ENCODE data around the gene PMF1. TPM values are rescaled to one million over a fixed set of nuclear protein-coding genes. Genes with fewer than 3 reads are reported as not detected.

The PMF1 gene
- total and polyA plus RNA-seq, 4 donors, result 29.6 to 65.0 (median 34.9) TPM

DNA sequence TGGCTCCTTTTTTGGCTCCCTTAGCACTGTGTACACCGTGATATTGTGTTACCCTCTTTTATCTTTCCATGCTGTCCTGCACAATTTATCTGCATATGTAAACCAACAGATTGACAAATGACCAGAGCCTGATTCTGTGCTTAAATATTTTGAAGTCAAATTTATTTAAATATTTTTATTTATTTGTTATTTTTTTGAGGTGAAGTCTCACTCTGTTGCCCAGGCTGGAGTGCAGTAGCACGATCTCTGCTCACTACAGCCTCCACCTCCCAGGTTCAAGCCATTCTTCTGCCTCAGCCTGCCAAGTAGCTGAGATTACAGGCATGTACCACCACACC is 12.8 kb downstream of the PMF1 start:
- Histone ChIP-seq H3K36me3 (ENCODE audit: control insufficient read depth in 1 of 2, insufficient read depth in 2 of 2, low read length in 1 of 2) (peaks cover 0 to 8% of the 10 kb centered on the region in 2 donors), H3K4me3 (ENCODE audit: low read length in 2 of 2) (no peak overlapping the region), H3K27me3 (ENCODE audit: control insufficient read depth in 1 of 2, insufficient read depth in 2 of 2, low read length in 1 of 2) (no peaks in the 10 kb centered on the region), H3K4me1 (ENCODE audit: control insufficient read depth in 1 of 2, insufficient read depth in 2 of 2, low read length in 2 of 2) (no peaks in the 10 kb centered on the region), H3K27ac (ENCODE audit: low read depth in 1 of 2, low read length in 2 of 2) (no peak overlapping the region), H3K9me3 (ENCODE audit: control insufficient read depth, low read length) (no peaks in the 10 kb centered on the region)
- 2 to 8% methylated on average over 2 of the region's 2 CpGs for WGBS, 2 donors
- intact Hi-C loops (cut with DNase I), result loop anchor here (1.0 to 2.0 kb wide), 2 partner anchors 79 to 135 kb away; no protein-coding TSS in a partner anchor
- DNase-seq (peak in 1 of 2 donors; percentile 21), ATAC-seq (ENCODE audit: low FRiP score) (no peak)

DNA sequence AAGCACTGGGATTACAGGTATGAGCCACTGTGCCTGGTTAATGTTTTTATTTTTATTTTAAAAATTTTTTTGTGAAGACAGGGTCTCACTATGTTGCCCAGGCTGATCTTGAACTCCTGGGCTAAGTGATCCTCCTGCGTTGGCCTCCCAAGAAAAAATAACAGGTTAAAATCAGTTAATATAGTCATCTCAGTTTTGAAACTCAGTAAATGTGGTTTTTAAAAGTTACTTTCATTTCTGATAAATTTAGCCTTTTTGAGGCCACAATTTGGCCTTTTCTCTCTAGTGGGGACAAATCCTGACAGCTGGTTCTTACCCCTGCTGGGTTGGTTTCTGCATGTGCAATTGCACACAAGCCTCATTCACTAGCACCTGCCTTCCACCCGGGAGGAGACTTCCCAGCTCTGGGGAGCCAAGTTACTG is 13.3 kb downstream of the PMF1 start:
- peaks cover 0 to 6% of the 10 kb centered on the region in 2 donors for H3K36me3 ChIP-seq (ENCODE audit: control insufficient read depth in 1 of 2, insufficient read depth in 2 of 2, low read length in 1 of 2)

DNA sequence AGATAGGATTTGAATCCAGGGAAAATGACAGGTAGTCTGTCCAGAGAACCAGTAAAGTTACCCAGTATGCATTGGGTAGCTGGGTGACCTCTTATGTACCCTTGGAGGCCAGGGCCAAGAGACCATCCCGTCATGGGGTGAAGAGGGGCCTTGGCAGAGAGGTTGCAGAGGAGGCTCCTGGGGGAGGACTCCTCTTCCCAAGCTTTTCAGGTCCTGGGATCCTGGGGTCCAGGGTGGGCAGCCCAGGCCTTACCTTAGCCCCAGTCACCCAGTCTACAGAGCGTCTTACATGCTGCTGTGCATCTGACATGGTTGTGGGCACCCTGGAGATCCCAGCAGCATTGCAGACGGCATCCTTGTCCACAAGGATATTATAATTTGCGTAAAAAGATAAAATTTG is 14.0 kb downstream of the PMF1 start:
- Histone ChIP-seq H3K27me3 (ENCODE audit: control insufficient read depth in 1 of 2, insufficient read depth in 2 of 2, low read length in 1 of 2) (no peaks in the 10 kb centered on the region), H3K9me3 (ENCODE audit: control insufficient read depth, low read length) (no peaks in the 10 kb centered on the region), H3K36me3 (ENCODE audit: control insufficient read depth in 1 of 2, insufficient read depth in 2 of 2, low read length in 1 of 2) (peaks cover 0 to 6% of the 10 kb centered on the region in 2 donors), H3K4me3 (ENCODE audit: low read length in 2 of 2) (no peak overlapping the region), H3K4me1 (ENCODE audit: control insufficient read depth in 1 of 2, insufficient read depth in 2 of 2, low read length in 2 of 2) (no peaks in the 10 kb centered on the region), H3K27ac (ENCODE audit: low read depth in 1 of 2, low read length in 2 of 2) (no peak overlapping the region)
- 85 to 86% methylated on average over 4 of the region's 4 CpGs for WGBS, 2 donors
- ATAC-seq (ENCODE audit: low FRiP score), result no peak
- peak in 1 of 2 donors; percentile 13 for DNase-seq
- intact Hi-C loops (cut with DNase I), result no loop called here

More for the DNA sequence above, 13.3 kb downstream of the PMF1 start:
- Histone ChIP-seq H3K4me3 (ENCODE audit: low read length in 2 of 2) (no peak overlapping the region), H3K4me1 (ENCODE audit: control insufficient read depth in 1 of 2, insufficient read depth in 2 of 2, low read length in 2 of 2) (no peaks in the 10 kb centered on the region), H3K9me3 (ENCODE audit: control insufficient read depth, low read length) (no peaks in the 10 kb centered on the region), H3K27me3 (ENCODE audit: control insufficient read depth in 1 of 2, insufficient read depth in 2 of 2, low read length in 1 of 2) (no peaks in the 10 kb centered on the region), H3K27ac (ENCODE audit: low read depth in 1 of 2, low read length in 2 of 2) (no peak overlapping the region)
- intact Hi-C loops (cut with DNase I), result no loop called here
- WGBS, 2 donors, result 86 to 90% methylated on average over 2 of the region's 2 CpGs
- DNase-seq, result peak in 1 of 2 donors; percentile 15
- ATAC-seq (ENCODE audit: low FRiP score), result no peak

DNA sequence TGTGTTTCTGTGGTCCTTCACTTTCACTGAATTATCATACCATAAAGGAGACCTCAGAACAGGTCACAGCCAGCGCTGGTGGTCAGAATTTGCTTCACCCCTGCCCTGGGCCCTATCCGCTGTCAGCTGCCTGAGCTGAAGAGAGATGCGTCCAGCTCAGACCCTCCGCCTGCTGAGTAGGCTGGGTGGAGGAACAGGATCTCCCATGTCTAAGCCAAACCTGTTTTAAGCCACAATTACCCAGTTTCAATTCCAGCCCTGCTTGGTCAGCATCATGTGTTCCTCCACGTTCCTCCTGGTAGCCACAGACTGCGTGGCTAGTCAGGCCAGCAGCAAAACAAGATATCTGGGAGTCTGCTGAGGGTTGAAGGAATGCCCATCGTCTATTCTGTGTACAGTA is 15.7 kb downstream of the PMF1 start:
- 73% methylated on average over 7 of the region's 7 CpGs for WGBS, 2 donors
- ATAC-seq (ENCODE audit: low FRiP score), result no peak
- intact Hi-C loops (cut with DNase I), result no loop called here
- no peaks in the 10 kb centered on the region for H3K27me3 ChIP-seq (ENCODE audit: control insufficient read depth in 1 of 2, insufficient read depth in 2 of 2, low read length in 1 of 2)
- peak in 1 of 2 donors; percentile 67 for DNase-seq
- H3K4me1 ChIP-seq (ENCODE audit: control insufficient read depth in 1 of 2, insufficient read depth in 2 of 2, low read length in 2 of 2), result no peaks in the 10 kb centered on the region
- no peak overlapping the region for H3K27ac ChIP-seq (ENCODE audit: low read depth in 1 of 2, low read length in 2 of 2)
- no peak overlapping the region for H3K4me3 ChIP-seq (ENCODE audit: low read length in 2 of 2)
- no peaks in the 10 kb centered on the region for H3K9me3 ChIP-seq (ENCODE audit: control insufficient read depth, low read length)
- H3K36me3 ChIP-seq (ENCODE audit: control insufficient read depth in 1 of 2, insufficient read depth in 2 of 2, low read length in 1 of 2), result peaks cover 0 to 2% of the 10 kb centered on the region in 2 donors

DNA sequence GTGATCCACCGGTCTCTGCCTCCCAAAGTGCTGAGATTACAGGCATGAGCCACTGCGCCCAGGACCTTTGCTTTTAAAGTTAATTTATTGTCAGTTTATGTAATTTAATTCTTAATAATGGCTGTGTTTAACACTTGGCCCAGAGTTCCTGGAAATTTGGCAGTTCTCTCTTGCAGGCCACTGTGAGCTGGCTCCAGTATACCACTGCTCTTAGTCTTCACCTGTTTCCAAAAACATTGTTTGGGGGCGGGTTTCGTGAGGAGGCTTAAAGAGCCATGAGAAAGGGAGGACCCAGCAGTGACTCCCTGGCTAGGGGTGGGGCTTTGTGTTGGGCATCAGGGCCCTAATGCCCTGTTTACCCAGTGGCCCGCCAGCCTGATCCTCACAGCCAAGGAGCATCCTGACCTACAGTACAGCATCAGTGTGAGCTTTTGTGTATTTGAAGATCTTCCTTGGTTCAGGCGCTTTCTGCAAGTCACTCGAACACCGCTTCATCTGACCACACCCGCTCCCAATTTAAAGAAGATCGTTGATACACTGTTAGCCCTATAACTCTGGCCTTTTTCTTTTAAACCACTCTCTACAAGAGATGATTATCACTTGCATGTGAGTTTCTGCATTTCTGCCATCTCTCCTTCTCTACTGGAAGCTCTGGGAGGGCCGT is 17.1 kb downstream of the PMF1 start:
- WGBS, 2 donors, result 87% methylated on average over 11 of the region's 11 CpGs
- Histone ChIP-seq H3K4me3 (ENCODE audit: low read length in 2 of 2) (no peak overlapping the region), H3K27ac (ENCODE audit: low read depth in 1 of 2, low read length in 2 of 2) (no peak overlapping the region), H3K36me3 (ENCODE audit: control insufficient read depth in 1 of 2, insufficient read depth in 2 of 2, low read length in 1 of 2) (peaks cover 0 to 3% of the 10 kb centered on the region in 2 donors), H3K27me3 (ENCODE audit: control insufficient read depth in 1 of 2, insufficient read depth in 2 of 2, low read length in 1 of 2) (no peaks in the 10 kb centered on the region), H3K4me1 (ENCODE audit: control insufficient read depth in 1 of 2, insufficient read depth in 2 of 2, low read length in 2 of 2) (no peaks in the 10 kb centered on the region), H3K9me3 (ENCODE audit: control insufficient read depth, low read length) (no peaks in the 10 kb centered on the region)
- ATAC-seq (ENCODE audit: low FRiP score) (no peak), DNase-seq (no peak)
- intact Hi-C loops (cut with DNase I), result no loop called here

DNA sequence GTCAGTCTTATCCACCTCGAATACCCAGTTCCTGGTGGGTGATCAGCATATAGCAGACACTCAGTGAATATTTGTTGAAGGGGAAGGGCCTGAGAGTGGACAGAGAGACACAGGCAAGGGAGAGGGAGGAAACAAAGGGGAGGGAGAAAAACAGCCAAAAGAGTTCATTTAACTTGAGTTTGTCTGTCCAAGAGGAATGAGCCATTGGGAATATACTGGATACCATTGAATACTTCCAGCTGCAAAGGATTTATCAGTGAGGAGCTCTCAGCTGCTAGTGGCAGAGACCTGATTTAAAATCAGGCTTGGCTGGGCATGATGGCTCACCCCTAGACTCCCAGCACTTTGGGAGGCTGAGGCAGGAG is 17.6 kb downstream of the PMF1 start:
- H3K4me3 ChIP-seq (ENCODE audit: low read length in 2 of 2), result no peak overlapping the region
- H3K27ac ChIP-seq (ENCODE audit: low read depth in 1 of 2, low read length in 2 of 2), result no peak overlapping the region
- H3K36me3 ChIP-seq (ENCODE audit: control insufficient read depth in 1 of 2, insufficient read depth in 2 of 2, low read length in 1 of 2), result peaks cover 0 to 3% of the 10 kb centered on the region in 2 donors
- intact Hi-C loops (cut with DNase I), result no loop called here
- H3K4me1 ChIP-seq (ENCODE audit: control insufficient read depth in 1 of 2, insufficient read depth in 2 of 2, low read length in 2 of 2), result no peaks in the 10 kb centered on the region
- H3K9me3 ChIP-seq (ENCODE audit: control insufficient read depth, low read length), result no peaks in the 10 kb centered on the region
- WGBS, 2 donors, result 90% methylated on average over 1 of the region's 1 CpG
- DNase-seq (no peak), ATAC-seq (ENCODE audit: low FRiP score) (no peak)
- H3K27me3 ChIP-seq (ENCODE audit: control insufficient read depth in 1 of 2, insufficient read depth in 2 of 2, low read length in 1 of 2), result no peaks in the 10 kb centered on the region

DNA sequence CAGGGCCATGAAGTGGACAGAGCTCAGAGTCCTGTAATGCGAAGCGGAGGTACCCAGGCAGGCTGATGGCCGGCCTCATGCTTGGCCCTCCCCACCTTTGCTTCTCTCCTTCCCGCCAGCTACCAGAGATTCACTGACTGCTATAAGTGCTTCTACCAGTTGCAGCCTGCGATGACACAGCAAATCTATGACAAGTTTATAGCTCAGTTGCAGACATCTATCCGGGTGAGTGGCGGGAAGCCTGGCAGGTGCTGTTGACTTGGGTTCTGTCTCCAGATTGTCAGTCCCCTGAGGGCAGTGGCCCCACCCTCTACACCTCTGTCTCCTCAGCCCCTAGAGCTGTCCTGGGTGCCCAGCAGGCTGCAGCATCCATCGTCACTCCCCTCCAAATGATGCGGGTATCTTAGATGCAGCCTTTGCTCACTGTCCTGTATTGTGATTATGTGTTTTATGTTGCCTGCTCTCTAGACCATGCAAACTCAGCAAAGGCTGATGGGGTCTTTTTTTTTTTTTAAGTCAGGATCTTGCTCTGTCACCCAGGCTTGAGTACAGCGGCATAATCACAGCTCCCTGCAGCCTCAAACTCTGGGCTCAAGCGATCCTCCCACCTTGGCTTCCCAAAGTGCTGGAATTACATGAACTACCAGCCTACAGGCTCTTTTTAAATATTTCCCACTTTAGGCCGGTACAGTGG is 19.5 kb downstream of the PMF1 start:
- H3K27me3 ChIP-seq (ENCODE audit: control insufficient read depth in 1 of 2, insufficient read depth in 2 of 2, low read length in 1 of 2), result no peaks in the 10 kb centered on the region
- H3K36me3 ChIP-seq (ENCODE audit: control insufficient read depth in 1 of 2, insufficient read depth in 2 of 2, low read length in 1 of 2), result peaks cover 0 to 7% of the 10 kb centered on the region in 2 donors
- intact Hi-C loops (cut with DNase I), result no loop called here
- ATAC-seq (ENCODE audit: low FRiP score) (no peak), DNase-seq (no peak)
- H3K4me3 ChIP-seq (ENCODE audit: low read length in 2 of 2), result no peak overlapping the region
- H3K27ac ChIP-seq (ENCODE audit: low read depth in 1 of 2, low read length in 2 of 2), result no peak overlapping the region
- 91 to 93% methylated on average over 12 of the region's 12 CpGs for WGBS, 2 donors
- H3K9me3 ChIP-seq (ENCODE audit: control insufficient read depth, low read length), result no peaks in the 10 kb centered on the region
- H3K4me1 ChIP-seq (ENCODE audit: control insufficient read depth in 1 of 2, insufficient read depth in 2 of 2, low read length in 2 of 2), result no peaks in the 10 kb centered on the region

DNA sequence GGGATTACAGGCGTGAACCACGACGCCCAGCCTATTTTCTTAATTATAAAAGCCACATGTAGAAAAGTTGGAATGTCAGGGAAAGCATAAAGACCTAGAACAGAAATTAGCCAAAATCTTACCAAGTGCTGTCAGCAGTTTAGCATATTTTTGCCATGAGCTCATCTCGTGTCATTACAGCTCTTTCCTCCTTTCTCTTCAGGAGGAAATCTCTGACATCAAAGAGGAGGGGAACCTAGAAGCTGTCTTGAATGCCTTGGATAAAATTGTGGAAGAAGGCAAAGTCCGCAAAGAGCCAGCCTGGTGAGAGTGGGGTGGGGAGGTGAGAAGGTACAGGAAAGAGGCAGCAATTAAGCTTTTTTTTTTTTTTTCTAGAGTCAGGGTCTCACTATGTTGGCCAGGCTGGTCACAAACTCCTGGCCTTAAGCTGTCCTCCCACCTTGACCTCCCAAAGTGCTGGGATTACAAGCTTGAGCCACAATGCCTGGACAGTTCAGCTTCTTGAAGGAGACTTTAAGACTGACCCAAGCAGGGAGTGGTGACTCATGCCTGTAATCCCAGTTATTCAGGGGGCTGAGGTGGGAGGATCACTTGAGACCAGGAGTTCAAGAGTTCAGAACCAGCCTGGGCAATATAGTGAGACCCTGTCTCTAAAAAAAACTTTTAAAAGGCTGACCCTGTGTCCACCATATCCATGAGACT is 20.8 kb downstream of the PMF1 start:
- DNase-seq, result no peak
- intact Hi-C loops (cut with DNase I), result no loop called here
- Histone ChIP-seq H3K27ac (ENCODE audit: low read depth in 1 of 2, low read length in 2 of 2) (no peak overlapping the region), H3K4me3 (ENCODE audit: low read length in 2 of 2) (no peak overlapping the region), H3K27me3 (ENCODE audit: control insufficient read depth in 1 of 2, insufficient read depth in 2 of 2, low read length in 1 of 2) (no peaks in the 10 kb centered on the region), H3K4me1 (ENCODE audit: control insufficient read depth in 1 of 2, insufficient read depth in 2 of 2, low read length in 2 of 2) (no peaks in the 10 kb centered on the region), H3K9me3 (ENCODE audit: control insufficient read depth, low read length) (no peaks in the 10 kb centered on the region), H3K36me3 (ENCODE audit: control insufficient read depth in 1 of 2, insufficient read depth in 2 of 2, low read length in 1 of 2) (peaks cover 0 to 8% of the 10 kb centered on the region in 2 donors)
- WGBS, 2 donors, result 66 to 77% methylated on average over 5 of the region's 5 CpGs
- ATAC-seq (ENCODE audit: low FRiP score), result no peak

All from aorta (tissue), 5 donors.